KMS-11 (cell line): ENCODE results near the gene HTRA1.

Experiments used
- H2AFZ ChIP-seq: fragments of 200-600 bp; sonication (generic); 2 replicates; pipeline ENCODE4 v1.6.1; 2016; ENCODE audit warnings: antibody characterized with exemption, mixed run types, low read depth
- H3K27ac ChIP-seq: fragments of 200-600 bp; sonication (generic); 2 replicates; pipeline ENCODE4 v1.6.1; 2016; ENCODE audit warnings: mild to moderate bottlenecking, mixed run types
- H3K27me3 ChIP-seq: fragments of 200-600 bp; sonication (generic); 2 replicates; pipeline ENCODE4 v1.6.1; 2017; ENCODE audit warnings: mild to moderate bottlenecking, low read depth, mixed run types, moderate library complexity; ENCODE audit not compliant: insufficient read depth
- H3K36me3 ChIP-seq: fragments of 200-600 bp; sonication (generic); 2 replicates; pipeline ENCODE4 v1.6.1; 2017; ENCODE audit warnings: mild to moderate bottlenecking, mixed run types; ENCODE audit not compliant: insufficient read depth
- H3K4me1 ChIP-seq: fragments of 200-600 bp; sonication (generic); 2 replicates; pipeline ENCODE4 v1.6.1; 2016; ENCODE audit warnings: mild to moderate bottlenecking, low read depth, mixed run types; ENCODE audit not compliant: poor library complexity, severe bottlenecking
- H3K4me2 ChIP-seq: fragments of 200-600 bp; sonication (generic); 2 replicates; pipeline ENCODE4 v1.7.0; 2016; ENCODE audit warnings: mild to moderate bottlenecking, mixed run types
- H3K4me3 ChIP-seq: fragments of 200-600 bp; sonication (generic); IDR thresholded peaks from 2 replicates; pipeline ENCODE4 v1.6.1; 2017; ENCODE audit warnings: low read depth, low read length, mixed read lengths; ENCODE audit not compliant: insufficient read depth
- H3K79me2 ChIP-seq: fragments of 200-600 bp; sonication (generic); 2 replicates; pipeline ENCODE4 v1.6.1; 2016; ENCODE audit warnings: low read depth, mixed run types; ENCODE audit not compliant: insufficient read depth
- H3K9ac ChIP-seq: fragments of 200-600 bp; sonication (generic); 2 replicates; pipeline ENCODE4 v1.6.1; 2016; ENCODE audit warnings: mild to moderate bottlenecking, mixed run types
- H4K20me1 ChIP-seq: fragments of 200-600 bp; sonication (generic); 2 replicates; pipeline ENCODE4 v1.6.1; 2016; ENCODE audit warnings: mild to moderate bottlenecking, mixed run types; ENCODE audit not compliant: insufficient read depth
- CTCF ChIP-seq: fragments of 200-600 bp; sonication (generic); conservative IDR thresholded peaks from 2 replicates; pipeline ENCODE4 v1.6.1; 2017; ENCODE audit warnings: low read depth, mild to moderate bottlenecking, antibody characterized with exemption, low read length, moderate library complexity, mixed read lengths

HTRA1 gene

DNA sequence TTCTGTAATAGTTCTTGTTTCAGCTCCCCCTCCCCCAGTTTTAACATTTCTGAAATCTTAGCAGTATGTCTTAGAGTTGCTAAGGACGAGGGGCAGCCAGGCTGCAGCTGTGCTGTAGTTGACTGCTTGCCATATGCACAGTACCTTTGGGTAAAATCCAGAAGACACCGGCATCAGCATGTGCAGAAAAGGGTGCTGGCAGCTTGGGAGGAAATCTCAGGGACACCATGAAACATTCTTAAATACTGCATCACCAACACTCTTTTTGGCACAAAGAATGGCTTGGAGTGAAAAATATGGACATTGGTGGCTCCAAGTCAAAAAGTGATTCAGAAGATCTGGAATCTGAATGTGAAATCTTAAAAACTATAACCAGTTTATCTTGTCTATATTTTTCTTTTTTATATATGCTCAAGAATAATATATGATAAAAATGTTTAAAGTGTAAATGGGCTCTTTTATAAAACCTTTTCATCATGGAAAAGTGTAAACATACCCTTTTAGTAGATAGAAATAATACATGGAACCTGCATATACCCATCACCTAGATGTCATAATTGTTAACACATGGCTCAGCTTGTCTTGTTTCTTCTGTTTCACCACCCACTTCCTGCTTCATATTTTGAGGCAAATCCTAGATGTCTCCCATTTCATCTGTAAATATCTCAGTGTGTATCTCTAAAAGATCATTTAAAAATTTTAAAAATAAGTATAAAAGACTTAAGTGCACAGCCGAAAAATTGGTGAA, 41.3 kb upstream of the HTRA1 start:
- Histone ChIP-seq H3K4me3 (no peak overlapping the region), H3K36me3 (no peaks in the 10 kb centered on the region), H3K4me1 (no peaks in the 10 kb centered on the region), H3K27ac (no peak overlapping the region), H2AFZ (no peak overlapping the region), H3K27me3 (no peaks in the 10 kb centered on the region), H3K4me2 (no peak overlapping the region), H3K9ac (no peak overlapping the region), H4K20me1 (no peaks in the 10 kb centered on the region), H3K79me2 (no peaks in the 10 kb centered on the region)
- no peak for TF ChIP-seq CTCF

GRCh38 chr10:122420624-122421007, 40.7 kb upstream of the HTRA1 start:
- no peak overlapping the region for H3K4me2 ChIP-seq
- H3K79me2 ChIP-seq, result no peaks in the 10 kb centered on the region
- no peaks in the 10 kb centered on the region for H3K4me1 ChIP-seq
- no peaks in the 10 kb centered on the region for H3K27me3 ChIP-seq
- H3K9ac ChIP-seq, result no peak overlapping the region
- H3K36me3 ChIP-seq, result no peaks in the 10 kb centered on the region
- no peaks in the 10 kb centered on the region for H4K20me1 ChIP-seq
- TF ChIP-seq CTCF, result no peak
- no peak overlapping the region for H2AFZ ChIP-seq
- no peak overlapping the region for H3K4me3 ChIP-seq
- no peak overlapping the region for H3K27ac ChIP-seq

DNA sequence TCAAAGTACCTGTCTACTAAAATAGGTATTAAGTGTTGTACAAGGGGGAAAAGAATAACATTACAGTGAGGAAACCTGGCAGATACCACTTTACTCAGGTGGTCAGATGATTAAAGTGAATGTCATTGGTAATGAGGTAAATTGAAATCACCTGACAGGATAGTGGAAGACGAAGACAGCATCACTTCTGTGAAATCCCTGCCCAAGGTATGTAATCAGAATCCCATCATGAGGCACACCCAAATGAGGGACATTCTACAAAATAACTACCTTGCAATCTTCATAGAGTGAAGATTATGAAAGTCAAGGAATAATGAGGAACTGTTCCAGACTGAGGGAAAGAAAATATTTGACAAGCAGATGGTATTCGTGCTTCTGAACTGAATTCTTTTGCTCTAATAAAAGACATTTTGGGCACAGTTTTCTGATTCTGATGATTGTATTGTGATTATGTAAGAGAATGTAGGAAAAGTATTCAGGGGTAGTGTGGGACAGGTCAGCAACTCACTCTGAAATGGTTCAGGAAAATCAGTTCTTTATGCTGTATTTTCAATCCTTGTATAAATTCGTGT, 40.2 kb upstream of the HTRA1 start:
- no peaks in the 10 kb centered on the region for H3K36me3 ChIP-seq
- no peak overlapping the region for H3K4me3 ChIP-seq
- no peaks in the 10 kb centered on the region for H3K27me3 ChIP-seq
- no peaks in the 10 kb centered on the region for H4K20me1 ChIP-seq
- no peak overlapping the region for H3K27ac ChIP-seq
- no peaks in the 10 kb centered on the region for H3K4me1 ChIP-seq
- H3K4me2 ChIP-seq, result no peak overlapping the region
- no peaks in the 10 kb centered on the region for H3K79me2 ChIP-seq
- no peak for TF ChIP-seq CTCF
- no peak overlapping the region for H2AFZ ChIP-seq
- no peak overlapping the region for H3K9ac ChIP-seq

DNA sequence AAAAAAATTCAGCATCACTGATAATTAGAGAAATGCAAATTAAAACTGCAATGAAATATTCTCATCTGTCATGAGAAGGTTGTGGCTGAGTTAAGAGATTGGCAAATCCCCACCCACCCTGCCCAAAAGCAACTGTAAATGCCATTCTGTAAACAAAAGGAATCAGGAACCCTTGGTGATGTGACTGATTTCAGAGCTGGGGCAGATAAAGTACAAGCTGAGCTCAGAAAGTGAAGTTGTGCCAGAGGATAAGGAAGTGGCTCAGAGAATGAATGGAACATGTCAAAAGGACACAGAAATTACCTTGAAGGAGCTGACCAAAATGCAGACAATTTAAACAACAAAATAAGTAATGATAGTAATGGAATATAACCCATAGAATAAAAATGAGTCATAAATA, 39.6 kb upstream of the HTRA1 start:
- no peak for TF ChIP-seq CTCF
- no peak overlapping the region for H3K27ac ChIP-seq
- H2AFZ ChIP-seq, result no peak overlapping the region
- H3K4me1 ChIP-seq, result no peaks in the 10 kb centered on the region
- H3K27me3 ChIP-seq, result no peaks in the 10 kb centered on the region
- H3K4me3 ChIP-seq, result no peak overlapping the region
- H3K4me2 ChIP-seq, result no peak overlapping the region
- no peak overlapping the region for H3K9ac ChIP-seq
- H3K79me2 ChIP-seq, result no peaks in the 10 kb centered on the region
- H3K36me3 ChIP-seq, result no peaks in the 10 kb centered on the region
- H4K20me1 ChIP-seq, result no peaks in the 10 kb centered on the region
